DOHH2 (cell line): ENCODE measurements around the gene ARID5B.

Experiments used
- EZH2phosphoT487 ChIP-seq: fragments of 200-600 bp; sonication (generic); IDR thresholded peaks from 2 replicates; pipeline ENCODE4 v1.6.1; 2017; ENCODE audit warnings: borderline replicate concordance, mild to moderate bottlenecking, antibody characterized with exemption, low read length, moderate library complexity, mixed read lengths
- TF ChIP-seq, protein P1 (sequence below): fragments of 200-600 bp; sonication (generic); IDR thresholded peaks from one replicate; pipeline ENCODE4 v1.5.1; 2014; ENCODE audit warnings: antibody characterized with exemption, mild to moderate bottlenecking, low read depth, low read length; ENCODE audit not compliant: poor library complexity, severe bottlenecking

DNA sequence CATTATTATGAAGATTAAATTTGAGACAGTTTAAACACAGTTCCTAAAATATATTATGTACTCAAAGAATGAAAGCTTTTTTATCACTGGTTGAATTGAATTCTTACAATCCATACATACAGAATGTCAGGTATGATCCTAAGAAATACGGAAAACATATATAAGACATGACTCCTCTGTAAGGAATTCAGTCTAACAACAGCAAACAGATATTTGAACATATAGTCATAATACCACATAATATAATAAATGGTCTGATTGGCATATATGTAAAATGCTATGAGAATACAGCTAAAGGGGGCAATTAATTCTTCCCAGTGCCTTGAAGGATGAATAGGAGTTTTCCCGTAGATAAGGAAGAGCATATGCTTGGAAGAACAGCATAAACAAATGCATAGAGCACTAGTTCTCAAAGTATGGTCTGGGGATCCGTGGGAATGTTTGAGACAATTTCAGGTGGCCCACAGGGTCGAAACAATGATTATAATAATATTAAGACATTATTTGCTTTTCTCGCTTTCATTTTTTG, 10.6 kb upstream of the ARID5B start:
- TF ChIP-seq, protein P1, sequence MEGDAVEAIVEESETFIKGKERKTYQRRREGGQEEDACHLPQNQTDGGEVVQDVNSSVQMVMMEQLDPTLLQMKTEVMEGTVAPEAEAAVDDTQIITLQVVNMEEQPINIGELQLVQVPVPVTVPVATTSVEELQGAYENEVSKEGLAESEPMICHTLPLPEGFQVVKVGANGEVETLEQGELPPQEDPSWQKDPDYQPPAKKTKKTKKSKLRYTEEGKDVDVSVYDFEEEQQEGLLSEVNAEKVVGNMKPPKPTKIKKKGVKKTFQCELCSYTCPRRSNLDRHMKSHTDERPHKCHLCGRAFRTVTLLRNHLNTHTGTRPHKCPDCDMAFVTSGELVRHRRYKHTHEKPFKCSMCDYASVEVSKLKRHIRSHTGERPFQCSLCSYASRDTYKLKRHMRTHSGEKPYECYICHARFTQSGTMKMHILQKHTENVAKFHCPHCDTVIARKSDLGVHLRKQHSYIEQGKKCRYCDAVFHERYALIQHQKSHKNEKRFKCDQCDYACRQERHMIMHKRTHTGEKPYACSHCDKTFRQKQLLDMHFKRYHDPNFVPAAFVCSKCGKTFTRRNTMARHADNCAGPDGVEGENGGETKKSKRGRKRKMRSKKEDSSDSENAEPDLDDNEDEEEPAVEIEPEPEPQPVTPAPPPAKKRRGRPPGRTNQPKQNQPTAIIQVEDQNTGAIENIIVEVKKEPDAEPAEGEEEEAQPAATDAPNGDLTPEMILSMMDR, result no peak
- TF ChIP-seq EZH2phosphoT487, result no peak
